GM12878 (cell line): ENCODE measurements around the gene VNN1. TPM values are rescaled to one million over a fixed set of nuclear protein-coding genes. Genes with fewer than 3 reads are reported as not detected.
"Not testable (repeated sequence)": the region's sequence is repeated elsewhere in the genome, so short reads cannot be mapped to it uniquely, and the experiment has no call there.

ENCODE experiments used
- ATAC-seq: fragments of 200-7000 bp; cut with Tn5 transposase; 3 replicates; pipeline ENCODE4 v1.9.1; 2020; ENCODE audit warnings: mild to moderate bottlenecking, moderate library complexity
- BruUV-seq: library from RNA; stranded (reverse); fragments of 400-500 nt; replicated peaks from 2 replicates; lab custom pipeline; 2021; lab: Mats Ljungman, UMichigan
- CTCF ChIA-PET: fragments of 300-600 bp; sonication (Branson Sonifier 250); formaldehyde crosslinking; extraction: SDS; loops from one replicate; lab custom pipeline; 2021; ENCODE audit warnings: inconsistent platforms; lab: Yijun Ruan, JAX
- POLR2A ChIA-PET: fragments of 350-600 bp; formaldehyde crosslinking; extraction: SDS; loops from one replicate; lab custom pipeline; 2021; ENCODE audit warnings: inconsistent platforms; lab: Charles Lee
- RAD21 ChIA-PET: fragments of 300-600 bp; sonication (Branson Sonifier 250); formaldehyde crosslinking; loops from one replicate; lab custom pipeline; 2023; ENCODE audit warnings: antibody characterized with exemption; ENCODE audit not compliant: unreplicated experiment; lab: Charles Lee
- SMC1A ChIA-PET: fragments of 300-600 bp; sonication (Branson Sonifier 250); formaldehyde crosslinking; loops from one replicate; lab custom pipeline; 2023; ENCODE audit not compliant: unreplicated experiment, uncharacterized antibody; lab: Charles Lee
- DNase-seq: peaks from one replicate; pipeline ENCODE4 v3.0.0-alpha.2; 2011; ENCODE audit warnings: low read depth, low spot score
- FAIRE-seq: peaks from 3 replicates; lab custom pipeline; 2011; peaks lifted over from hg19 to GRCh38; lab: Jason Lieb, UNC
- H2AFZ ChIP-seq: 2 replicates; pipeline ENCODE4 v1.6.0; 2011; ENCODE audit warnings: low read depth, low read length, control low read depth; ENCODE audit not compliant: control insufficient read depth
- H3K27ac ChIP-seq: 2 replicates; pipeline ENCODE4 v1.5.1; 2011; ENCODE audit warnings: control low read depth; ENCODE audit not compliant: control insufficient read depth, insufficient read depth
- H3K27me3 ChIP-seq, 2 experiments: replicated peaks in 1 of 2; 2 replicates each; pipeline versions ENCODE4 v1.6.0 to v1.6.1; 2011; ENCODE audit warnings: low read length in 1 of 2; ENCODE audit not compliant: control insufficient read depth in 2 of 2, insufficient read depth in 2 of 2
- H3K36me3 ChIP-seq, 2 experiments: 2 replicates each; pipeline ENCODE4 v1.5.1; 2011; ENCODE audit warnings: low read length in 1 of 2; ENCODE audit not compliant: control insufficient read depth in 2 of 2, insufficient read depth in 2 of 2
- H3K4me1 ChIP-seq: 2 replicates; pipeline ENCODE4 v1.6.1; 2011; ENCODE audit warnings: mild to moderate bottlenecking, low read length, moderate library complexity, mixed read lengths; ENCODE audit not compliant: control insufficient read depth, insufficient read depth
- H3K4me2 ChIP-seq: 2 replicates; pipeline ENCODE4 v1.6.0; 2011; ENCODE audit warnings: control low read depth; ENCODE audit not compliant: control insufficient read depth, insufficient read depth
- H3K4me3 ChIP-seq: fragments of 200-600 bp; sonication (generic); 2 replicates; pipeline ENCODE4 v1.5.1; 2016
- H3K79me2 ChIP-seq: 2 replicates; pipeline ENCODE4 v1.6.0; 2011; ENCODE audit warnings: low read length; ENCODE audit not compliant: control insufficient read depth, insufficient read depth
- H3K9ac ChIP-seq: 2 replicates; pipeline ENCODE4 v1.8.0; 2011; ENCODE audit warnings: low read length, control low read depth, mixed read lengths; ENCODE audit not compliant: control insufficient read depth, insufficient read depth
- H3K9me3 ChIP-seq: replicated peaks from 3 replicates; pipeline ENCODE4 v1.5.1; 2011; ENCODE audit warnings: mild to moderate bottlenecking, low read length; ENCODE audit not compliant: control insufficient read depth, insufficient read depth
- H4K20me1 ChIP-seq: 2 replicates; pipeline ENCODE4 v1.6.0; 2011; ENCODE audit not compliant: control insufficient read depth, insufficient read depth
- ETV6 ChIP-seq, 2 experiments: fragments of 450-650 bp in 1 of 2; IDR thresholded peaks in 1 of 2; conservative IDR thresholded peaks in 1 of 2; 2 replicates each; pipeline ENCODE4 v1.6.1; 2014; ENCODE audit warnings: antibody characterized with exemption in 1 of 2, borderline replicate concordance in 1 of 2, low read depth in 1 of 2, mild to moderate bottlenecking in 1 of 2, moderate library complexity in 1 of 2
- NFYB ChIP-seq: IDR thresholded peaks from 2 replicates; pipeline ENCODE4 v1.6.1; 2011; ENCODE audit warnings: low read depth, mild to moderate bottlenecking, low read length, improper control_type of control experiment, moderate library complexity; ENCODE audit not compliant: insufficient read depth
- NR2C2 ChIP-seq: IDR thresholded peaks from 2 replicates; pipeline ENCODE4 v1.6.1; 2011; ENCODE audit warnings: borderline replicate concordance, low read depth; ENCODE audit not compliant: control insufficient read depth, insufficient read length
- POU2F2 ChIP-seq: IDR thresholded peaks from 3 replicates; pipeline ENCODE4 v1.6.1; 2011; ENCODE audit warnings: low read depth, mild to moderate bottlenecking, low read length, borderline replicate concordance
- ZNF384 ChIP-seq: IDR thresholded peaks from 2 replicates; pipeline ENCODE4 v1.6.1; 2012; ENCODE audit warnings: low read depth, mild to moderate bottlenecking, low read length, improper control_type of control experiment, borderline replicate concordance
- WGBS: methylation state at CpG from one replicate; pipeline ENCODE4 v1.1.6; 2016; ENCODE audit warnings: low lambda C conversion rate; ENCODE audit not compliant: insufficient replicate concordance, insufficient coverage; ENCODE audit errors: missing lambda C conversion rate; 5-methylcytosine and 5-hydroxymethylcytosine counted together
- in situ Hi-C: fragments of 300-500 bp; cut with MboI; formaldehyde crosslinking; loops from 9 replicates; pipeline ENCODE4 v1.14.3; 2018; ENCODE audit warnings: mixed read lengths
- intact Hi-C: fragments of 100-400 bp; cut with micrococcal nuclease; formaldehyde crosslinking; loops from one replicate; pipeline ENCODE4 v1.14.2; 2022; ENCODE audit not compliant: unreplicated experiment
- polyA plus RNA-seq, 11 experiments: library from polyadenylated mRNA; depleted of rRNA in 4 of 11; unstranded in 6 of 11; stranded (reverse) in 5 of 11; fragments of >200 nt; fragmentation: Nextera tagmentation in 4 of 11; fragmentation: Illumina TruSeq in 1 of 11; extraction: Ambion mirVana in 4 of 11; extraction: Trizol in 1 of 11; gene quantifications; 1 replicate in 1 of 11; 2 replicates in 10 of 11; pipeline versions ENCODE4 v1.2.1 to v1.2.3, GENCODE V29; 2011 to 2016; ENCODE audit warnings: inconsistent platforms in 2 of 11, missing spikeins in 2 of 11, low read depth in 1 of 11
- total RNA-seq, 4 experiments: library from RNA; depleted of rRNA in 3 of 4; stranded (reverse); fragments of >200 nt in 3 of 4; fragmentation: Illumina TruSeq in 1 of 4; extraction: Trizol in 1 of 4; gene quantifications; 2 replicates each; pipeline versions ENCODE4 v1.2.1 to v1.2.3, GENCODE V29; 2013 to 2021

The VNN1 gene
- total and polyA plus RNA-seq, 10 of the 15 experiments (the other 5 are each of a cell fraction or from before 2014, with no cell fraction given), result not detected

GRCh38 chr6:132708002-132708401, 5.9 kb downstream of the VNN1 start:
- H3K79me2 ChIP-seq, result no peaks in the 10 kb centered on the region
- no peak overlapping the region for H2AFZ ChIP-seq
- H3K9ac ChIP-seq, result no peak overlapping the region
- no peaks in the 10 kb centered on the region for H3K36me3 ChIP-seq
- H3K27ac ChIP-seq, result no peak overlapping the region
- POLR2A ChIA-PET, result no interaction called here
- no peaks in the 10 kb centered on the region for H3K4me1 ChIP-seq
- FAIRE-seq, result no peak
- CTCF ChIA-PET, result interaction anchor here (0.7 kb wide), 1 partner anchor 8 kb away, joined by 3 read pairs; no protein-coding TSS in a partner anchor
- H4K20me1 ChIP-seq, result no peaks in the 10 kb centered on the region
- no TSS peak for BruUV-seq
- no peak overlapping the region for H3K4me3 ChIP-seq
- in situ Hi-C loops, result no loop called here
- H3K9me3 ChIP-seq, result no peaks in the 10 kb centered on the region; the same call in 2 of the 3 replicates
- intact Hi-C loops, result no loop called here
- H3K4me2 ChIP-seq, result no peak overlapping the region
- 0 out of 4 replicates have a peak, but pooled peaks cover 0 to 2% of the 10 kb centered on the region in 2 experiments for H3K27me3 ChIP-seq
- ATAC-seq, result no peak
- SMC1A ChIA-PET, result no interaction called here
- no peak for DNase-seq
- TF ChIP-seq ZNF384 (no peak), POU2F2 (no peak), NR2C2 (no peak), NFYB (no peak), ETV6 (conservative IDR thresholded peaks at IDR 0.05 in 1 of 2, IDR thresholded peaks at IDR 0.05 in 1 of 2; ENCODE audit: borderline replicate concordance in 1 of 2, low read depth in 1 of 2) (no peak)
- RAD21 ChIA-PET, result no interaction called here

- RAD21 ChIA-PET, in situ Hi-C loops: not testable (repeated sequence)
- POLR2A ChIA-PET, result interaction anchor here (0.6 kb wide), 1 partner anchor 40 kb away, joined by 3 read pairs; no protein-coding TSS in a partner anchor
Observed at GRCh38 chr6:132706756-132707155, 7.1 kb downstream of the VNN1 start.

More at GRCh38 chr6:132706756-132707155, 7.1 kb downstream of the VNN1 start:
- H3K79me2 ChIP-seq, H3K4me1 ChIP-seq, H4K20me1 ChIP-seq, intact Hi-C loops, H2AFZ ChIP-seq, H3K4me2 ChIP-seq, H3K27ac ChIP-seq, H3K9me3 ChIP-seq, ATAC-seq, H3K9ac ChIP-seq, H3K4me3 ChIP-seq, H3K36me3 ChIP-seq, FAIRE-seq, CTCF ChIA-PET, H3K27me3 ChIP-seq, BruUV-seq, DNase-seq, SMC1A ChIA-PET: not testable (repeated sequence)
- WGBS, result 51% methylated on average over 4 of the region's 4 CpGs
